NCI-H524 treated with DMSO at 0.1 percent for 48 hours (cell line): Measurements from ENCODE around the gene ANKRD53.

Experiments used
- DNase-seq: peaks from one replicate; lab custom pipeline; 2025; lab: John Stamatoyannopoulos, UW

ANKRD53 gene

GRCh38 chr2:70965506-70965905 lies 12.9 kb upstream of the ANKRD53 start:
- DNase-seq, result no peak

GRCh38 chr2:70966681-70967080 lies 11.7 kb upstream of the ANKRD53 start:
- DNase-seq, result no peak

- no peak for DNase-seq
These were observed 11.2 kb upstream of the ANKRD53 start for GRCh38 chr2:70967189-70967588.

- no peak for DNase-seq
These were observed 3.8 kb upstream of the ANKRD53 start for GRCh38 chr2:70974592-70974991.

GRCh38 chr2:70975237-70975636 lies 3.2 kb upstream of the ANKRD53 start:
- no peak for DNase-seq

- no peak for DNase-seq
These were observed 725 bp upstream of the ANKRD53 start for GRCh38 chr2:70977605-70978205.

- no peak for DNase-seq
These were observed 704 bp downstream of the ANKRD53 start for GRCh38 chr2:70979180-70979488.

- no peak for DNase-seq
These were observed 1.2 kb downstream of the ANKRD53 start for GRCh38 chr2:70979626-70980025.

GRCh38 chr2:70981421-70981820 lies 3.0 kb downstream of the ANKRD53 start:
- DNase-seq, result no peak

GRCh38 chr2:70981866-70982810 lies 3.7 kb downstream of the ANKRD53 start:
- DNase-seq, result no peak

GRCh38 chr2:70982971-70983370 lies 4.5 kb downstream of the ANKRD53 start:
- DNase-seq, result no peak

- no peak for DNase-seq
These were observed 5.2 kb downstream of the ANKRD53 start for GRCh38 chr2:70983506-70984227.

- DNase-seq, result no peak
These were observed 5.8 kb downstream of the ANKRD53 start for GRCh38 chr2:70984228-70984575.

- DNase-seq, result no peak
These were observed 6.3 kb downstream of the ANKRD53 start for GRCh38 chr2:70984576-70985282.

- DNase-seq, result no peak
These were observed 6.9 kb downstream of the ANKRD53 start for GRCh38 chr2:70985283-70985688.

- no peak for DNase-seq
These were observed 7.5 kb downstream of the ANKRD53 start for GRCh38 chr2:70985956-70986355.

- DNase-seq, result no peak
These were observed 8.2 kb downstream of the ANKRD53 start for GRCh38 chr2:70986499-70987189.

GRCh38 chr2:70987386-70987785 lies 9.0 kb downstream of the ANKRD53 start:
- DNase-seq, result no peak

- no peak for DNase-seq
These were observed 9.7 kb downstream of the ANKRD53 start for GRCh38 chr2:70988151-70988550.

- no peak for DNase-seq
These were observed 10.6 kb downstream of the ANKRD53 start for GRCh38 chr2:70988726-70989648.

GRCh38 chr2:70990216-70990615 lies 11.8 kb downstream of the ANKRD53 start:
- no peak for DNase-seq
